ENCODE data around the gene LCN15. TPM values are rescaled to one million over a fixed set of nuclear protein-coding genes. Genes with fewer than 3 reads are reported as not detected.

Gene LCN15
- total and polyA plus RNA-seq, 2 of the 13 experiments (the other 11 are each of a cell fraction or from before 2014, with no cell fraction given) = 1.3 to 53.7 TPM

DNA sequence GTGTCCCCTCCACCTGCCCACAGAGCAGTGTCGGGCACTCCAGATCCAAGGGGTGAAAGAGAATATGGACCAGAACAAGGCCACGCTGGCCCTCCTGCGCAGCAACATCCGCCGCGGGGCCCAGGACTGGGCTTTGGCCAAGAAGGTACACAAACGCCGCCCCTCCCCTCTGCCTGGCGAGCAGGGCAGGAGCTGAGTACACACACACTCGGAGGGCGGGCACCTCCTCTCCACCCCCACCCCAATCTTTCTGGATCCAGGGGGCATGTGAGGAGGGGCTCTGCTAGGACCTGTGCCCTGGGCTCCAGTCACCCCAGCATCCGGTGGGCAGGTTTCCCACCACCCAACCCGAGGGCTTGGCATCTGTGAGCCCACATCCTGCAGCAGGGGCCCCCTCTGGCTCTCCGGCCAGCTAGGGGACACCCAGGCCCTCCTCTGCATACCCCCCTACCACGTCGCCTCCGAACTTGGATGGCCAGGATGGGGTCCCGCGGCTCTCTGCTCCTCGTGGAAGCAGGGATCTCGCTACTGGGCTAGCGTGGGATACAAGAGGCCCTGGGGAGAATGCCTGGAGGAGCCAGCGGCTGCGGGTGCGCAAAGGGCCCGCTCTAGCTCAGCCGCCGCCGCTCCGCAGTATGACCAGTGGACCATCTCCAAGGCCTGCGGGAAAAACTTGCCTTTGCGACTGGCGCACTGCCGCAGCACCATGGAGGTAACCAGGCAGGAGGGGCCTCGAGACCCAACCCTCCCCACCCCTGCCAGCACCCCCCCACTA is 34.9 kb upstream of the LCN15 start (continued):
- peak; percentile 88; the same call in 1 of the 2 replicates for TF ChIP-seq KLF12 (CRISPR knock-in tag; IDR thresholded peaks at IDR 0.05; ENCODE audit: borderline replicate concordance)
- TF ChIP-seq SP2 (CRISPR knock-in tag; IDR thresholded peaks at IDR 0.05) = no peak; the same call in 1 of the 2 replicates
- TF ChIP-seq ZSCAN12 (CRISPR knock-in tag; IDR thresholded peaks at IDR 0.05) = no peak
- no peak for TF ChIP-seq CBX1 (IDR thresholded peaks at IDR 0.05; ENCODE audit: low read depth)
- TF ChIP-seq, protein P1, sequence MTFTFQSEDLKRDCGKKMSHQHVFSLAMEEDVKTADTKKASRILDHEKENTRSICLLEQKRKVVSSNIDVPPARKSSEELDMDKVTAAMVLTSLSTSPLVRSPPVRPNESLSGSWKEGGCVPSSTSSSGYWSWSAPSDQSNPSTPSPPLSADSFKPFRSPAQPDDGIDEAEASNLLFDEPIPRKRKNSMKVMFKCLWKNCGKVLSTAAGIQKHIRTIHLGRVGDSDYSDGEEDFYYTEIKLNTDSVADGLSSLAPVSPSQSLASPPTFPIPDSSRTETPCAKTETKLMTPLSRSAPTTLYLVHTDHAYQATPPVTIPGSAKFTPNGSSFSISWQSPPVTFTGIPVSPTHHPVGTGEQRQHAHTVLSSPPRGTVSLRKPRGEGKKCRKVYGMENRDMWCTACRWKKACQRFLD (CRISPR knock-in tag; IDR thresholded peaks at IDR 0.05; ENCODE audit: borderline replicate concordance) = peak; percentile 91; the same call in 1 of the 2 replicates
- TF ChIP-seq JARID2 (CRISPR knock-in tag; IDR thresholded peaks at IDR 0.05; ENCODE audit: insufficient replicate concordance) = no peak
- TF ChIP-seq, protein P2, sequence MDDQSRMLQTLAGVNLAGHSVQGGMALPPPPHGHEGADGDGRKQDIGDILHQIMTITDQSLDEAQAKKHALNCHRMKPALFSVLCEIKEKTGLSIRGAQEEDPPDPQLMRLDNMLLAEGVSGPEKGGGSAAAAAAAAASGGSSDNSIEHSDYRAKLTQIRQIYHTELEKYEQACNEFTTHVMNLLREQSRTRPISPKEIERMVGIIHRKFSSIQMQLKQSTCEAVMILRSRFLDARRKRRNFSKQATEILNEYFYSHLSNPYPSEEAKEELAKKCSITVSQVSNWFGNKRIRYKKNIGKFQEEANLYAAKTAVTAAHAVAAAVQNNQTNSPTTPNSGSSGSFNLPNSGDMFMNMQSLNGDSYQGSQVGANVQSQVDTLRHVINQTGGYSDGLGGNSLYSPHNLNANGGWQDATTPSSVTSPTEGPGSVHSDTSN (CRISPR knock-in tag; IDR thresholded peaks at IDR 0.05; ENCODE audit: borderline replicate concordance) = no peak
- no peak for TF ChIP-seq ZNF660 (CRISPR knock-in tag; IDR thresholded peaks at IDR 0.05; ENCODE audit: borderline replicate concordance, low read depth)
- no peak for TF ChIP-seq SP1 (IDR thresholded peaks at IDR 0.05)
- TF ChIP-seq SP1 (CRISPR knock-in tag; IDR thresholded peaks at IDR 0.05) = 0 out of 2 replicates have a peak, but pooled peaks have one; percentile 62
- TF ChIP-seq, protein P3, sequence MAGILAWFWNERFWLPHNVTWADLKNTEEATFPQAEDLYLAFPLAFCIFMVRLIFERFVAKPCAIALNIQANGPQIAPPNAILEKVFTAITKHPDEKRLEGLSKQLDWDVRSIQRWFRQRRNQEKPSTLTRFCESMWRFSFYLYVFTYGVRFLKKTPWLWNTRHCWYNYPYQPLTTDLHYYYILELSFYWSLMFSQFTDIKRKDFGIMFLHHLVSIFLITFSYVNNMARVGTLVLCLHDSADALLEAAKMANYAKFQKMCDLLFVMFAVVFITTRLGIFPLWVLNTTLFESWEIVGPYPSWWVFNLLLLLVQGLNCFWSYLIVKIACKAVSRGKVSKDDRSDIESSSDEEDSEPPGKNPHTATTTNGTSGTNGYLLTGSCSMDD (CRISPR knock-in tag; IDR thresholded peaks at IDR 0.05) = no peak; the same call in 1 of the 2 replicates
- TF ChIP-seq, protein P4, sequence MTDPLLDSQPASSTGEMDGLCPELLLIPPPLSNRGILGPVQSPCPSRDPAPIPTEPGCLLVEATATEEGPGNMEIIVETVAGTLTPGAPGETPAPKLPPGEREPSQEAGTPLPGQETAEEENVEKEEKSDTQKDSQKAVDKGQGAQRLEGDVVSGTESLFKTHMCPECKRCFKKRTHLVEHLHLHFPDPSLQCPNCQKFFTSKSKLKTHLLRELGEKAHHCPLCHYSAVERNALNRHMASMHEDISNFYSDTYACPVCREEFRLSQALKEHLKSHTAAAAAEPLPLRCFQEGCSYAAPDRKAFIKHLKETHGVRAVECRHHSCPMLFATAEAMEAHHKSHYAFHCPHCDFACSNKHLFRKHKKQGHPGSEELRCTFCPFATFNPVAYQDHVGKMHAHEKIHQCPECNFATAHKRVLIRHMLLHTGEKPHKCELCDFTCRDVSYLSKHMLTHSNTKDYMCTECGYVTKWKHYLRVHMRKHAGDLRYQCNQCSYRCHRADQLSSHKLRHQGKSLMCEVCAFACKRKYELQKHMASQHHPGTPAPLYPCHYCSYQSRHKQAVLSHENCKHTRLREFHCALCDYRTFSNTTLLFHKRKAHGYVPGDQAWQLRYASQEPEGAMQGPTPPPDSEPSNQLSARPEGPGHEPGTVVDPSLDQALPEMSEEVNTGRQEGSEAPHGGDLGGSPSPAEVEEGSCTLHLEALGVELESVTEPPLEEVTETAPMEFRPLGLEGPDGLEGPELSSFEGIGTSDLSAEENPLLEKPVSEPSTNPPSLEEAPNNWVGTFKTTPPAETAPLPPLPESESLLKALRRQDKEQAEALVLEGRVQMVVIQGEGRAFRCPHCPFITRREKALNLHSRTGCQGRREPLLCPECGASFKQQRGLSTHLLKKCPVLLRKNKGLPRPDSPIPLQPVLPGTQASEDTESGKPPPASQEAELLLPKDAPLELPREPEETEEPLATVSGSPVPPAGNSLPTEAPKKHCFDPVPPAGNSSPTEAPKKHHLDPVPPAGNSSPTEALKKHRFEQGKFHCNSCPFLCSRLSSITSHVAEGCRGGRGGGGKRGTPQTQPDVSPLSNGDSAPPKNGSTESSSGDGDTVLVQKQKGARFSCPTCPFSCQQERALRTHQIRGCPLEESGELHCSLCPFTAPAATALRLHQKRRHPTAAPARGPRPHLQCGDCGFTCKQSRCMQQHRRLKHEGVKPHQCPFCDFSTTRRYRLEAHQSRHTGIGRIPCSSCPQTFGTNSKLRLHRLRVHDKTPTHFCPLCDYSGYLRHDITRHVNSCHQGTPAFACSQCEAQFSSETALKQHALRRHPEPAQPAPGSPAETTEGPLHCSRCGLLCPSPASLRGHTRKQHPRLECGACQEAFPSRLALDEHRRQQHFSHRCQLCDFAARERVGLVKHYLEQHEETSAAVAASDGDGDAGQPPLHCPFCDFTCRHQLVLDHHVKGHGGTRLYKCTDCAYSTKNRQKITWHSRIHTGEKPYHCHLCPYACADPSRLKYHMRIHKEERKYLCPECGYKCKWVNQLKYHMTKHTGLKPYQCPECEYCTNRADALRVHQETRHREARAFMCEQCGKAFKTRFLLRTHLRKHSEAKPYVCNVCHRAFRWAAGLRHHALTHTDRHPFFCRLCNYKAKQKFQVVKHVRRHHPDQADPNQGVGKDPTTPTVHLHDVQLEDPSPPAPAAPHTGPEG (CRISPR knock-in tag; IDR thresholded peaks at IDR 0.05) = no peak; the same call in 1 of the 2 replicates
- TF ChIP-seq ZNF776 (CRISPR knock-in tag; IDR thresholded peaks at IDR 0.05) = peak; percentile 60; the same call in 1 of the 2 replicates
- TF ChIP-seq SAP130 (CRISPR knock-in tag; IDR thresholded peaks at IDR 0.05; ENCODE audit: low read depth) = peak; percentile 96
- TF ChIP-seq SMYD3 (CRISPR knock-in tag; IDR thresholded peaks at IDR 0.05) = no peak
- TF ChIP-seq YEATS4 (CRISPR knock-in tag; IDR thresholded peaks at IDR 0.05; ENCODE audit: borderline replicate concordance) = peak; percentile 76; the same call in 1 of the 2 replicates
- peak; percentile 52; the same call in 1 of the 2 replicates for TF ChIP-seq MED13 (CRISPR knock-in tag; IDR thresholded peaks at IDR 0.05)
- peak; percentile 87; the same call in 1 of the 2 replicates for TF ChIP-seq MTA1 (CRISPR knock-in tag; IDR thresholded peaks at IDR 0.05; ENCODE audit: borderline replicate concordance)
- TF ChIP-seq SRF (IDR thresholded peaks at IDR 0.05; ENCODE audit: low read depth, low read length) = no peak
- TF ChIP-seq ZFP90 (CRISPR knock-in tag; IDR thresholded peaks at IDR 0.05; ENCODE audit: borderline replicate concordance) = peak; percentile 84; the same call in 1 of the 2 replicates
